CD4-positive, alpha-beta T cell (primary cell): Measurements from ENCODE around the gene PXDN. TPM values are rescaled to one million over a fixed set of nuclear protein-coding genes. Genes with fewer than 3 reads are reported as not detected.

ENCODE experiments used
- ATAC-seq: fragments of 200-7000 bp; cut with Tn5 transposase; one replicate; pipeline ENCODE4 v1.10.0; 2022; ENCODE audit warnings: mild to moderate bottlenecking; ENCODE audit not compliant: poor library complexity
- CTCF ChIA-PET: fragments of 350-600 bp; sonication (Branson Sonifier 250); formaldehyde crosslinking; loops from one replicate; lab custom pipeline; 2021; ENCODE audit warnings: antibody characterized with exemption, inconsistent platforms; lab: Charles Lee
- POLR2A ChIA-PET: fragments of 350-600 bp; sonication (Branson Sonifier 250); formaldehyde crosslinking; loops from one replicate; lab custom pipeline; 2021; ENCODE audit warnings: antibody characterized with exemption, inconsistent platforms; lab: Charles Lee
- DNase-seq, 14 experiments: peaks; one replicate each; pipeline ENCODE4 v3.0.0-alpha.2; 2013 to 2020; ENCODE audit warnings: mixed read lengths in 2 of 14
- H3K27ac ChIP-seq, 2 donors: one replicate each; pipeline versions ENCODE4 v1.5.1 to v1.7.0; 2013; ENCODE audit warnings: low read length in 2 of 2, low read depth in 1 of 2, mild to moderate bottlenecking in 1 of 2
- H3K27me3 ChIP-seq, 2 experiments: 1 replicate in 1 of 2; 2 replicates in 1 of 2; pipeline versions ENCODE4 v1.6.1 to v1.7.0; 2013; ENCODE audit warnings: low read length in 2 of 2, control low read depth in 1 of 2, mild to moderate bottlenecking in 1 of 2, moderate library complexity in 1 of 2; ENCODE audit not compliant: insufficient read depth in 2 of 2, control insufficient read depth in 1 of 2
- H3K36me3 ChIP-seq: one replicate; pipeline ENCODE4 v1.6.1; 2013; ENCODE audit warnings: low read length, control low read depth; ENCODE audit not compliant: insufficient read depth
- H3K4me1 ChIP-seq: one replicate; pipeline ENCODE4 v1.6.1; 2013; ENCODE audit warnings: low read length, control low read depth; ENCODE audit not compliant: insufficient read depth
- H3K4me3 ChIP-seq: one replicate; pipeline ENCODE4 v1.5.1; 2013; ENCODE audit warnings: mild to moderate bottlenecking, low read length, moderate library complexity
- H3K9me3 ChIP-seq, 2 experiments: 1 replicate in 1 of 2; 2 replicates in 1 of 2; pipeline versions ENCODE4 v1.6.1 to v1.7.0; 2013; ENCODE audit warnings: low read length in 2 of 2, mild to moderate bottlenecking in 2 of 2, control low read depth in 1 of 2, moderate library complexity in 1 of 2; ENCODE audit not compliant: control insufficient read depth in 1 of 2, insufficient read depth in 1 of 2
- H3K27ac Mint-ChIP-seq: one replicate; pipeline ENCODE4 v1.8.0; 2020; ENCODE audit warnings: mixed read lengths
- H3K27me3 Mint-ChIP-seq: one replicate; pipeline ENCODE4 v1.8.0; 2021; ENCODE audit warnings: mixed read lengths
- H3K36me3 Mint-ChIP-seq: one replicate; pipeline ENCODE4 v1.8.0; 2021; ENCODE audit warnings: low read depth, mixed read lengths
- H3K4me1 Mint-ChIP-seq: one replicate; pipeline ENCODE4 v1.8.0; 2021; ENCODE audit warnings: low read depth, mixed read lengths
- H3K4me3 Mint-ChIP-seq: one replicate; pipeline ENCODE4 v1.8.0; 2020; ENCODE audit warnings: mild to moderate bottlenecking, mixed read lengths
- H3K9me3 Mint-ChIP-seq: one replicate; pipeline ENCODE4 v1.8.0; 2020; ENCODE audit warnings: mixed read lengths
- CTCF ChIP-seq: fragments of 200-600 bp; IDR thresholded peaks from one replicate; pipeline ENCODE4 v1.8.0; 2022; ENCODE audit warnings: antibody characterized with exemption, mild to moderate bottlenecking
- intact Hi-C, 2 experiments: fragments of 100-400 bp; cut with DNase I in 1 of 2; cut with micrococcal nuclease in 1 of 2; formaldehyde crosslinking; loops; one replicate each; pipeline versions ENCODE4 v1.15.1 to v1.9.0; 2023 to 2025; cut with DNase I, micrococcal nuclease
- total RNA-seq, 174 experiments: library from RNA in 2 of 174; stranded (reverse) in 2 of 174; gene quantifications; one replicate each; pipeline ENCODE4 v1.2.3 and lab custom pipeline; 2021 to 2026

The PXDN gene
- total RNA-seq, 2 experiments from 2014 or later = 0.47 to 0.84 TPM

- peaks cover 62% of the 10 kb centered on the region for H3K27me3 Mint-ChIP-seq
- ChIA-PET POLR2A (no interaction called here), CTCF (no interaction called here)
- no peak overlapping the region for H3K4me3 Mint-ChIP-seq
- H3K27me3 ChIP-seq = peaks cover 4 to 19% of the 10 kb centered on the region in 2 experiments
- H3K27ac ChIP-seq = no peak overlapping the region
- H3K4me1 Mint-ChIP-seq = no peaks in the 10 kb centered on the region
- intact Hi-C loops = no loop called here
- H3K4me3 ChIP-seq = no peak overlapping the region
- no peak for TF ChIP-seq CTCF
- ATAC-seq (no peak), DNase-seq (no peak)
- H3K27ac Mint-ChIP-seq = no peak overlapping the region
- H3K36me3 ChIP-seq = no peaks in the 10 kb centered on the region
- H3K9me3 Mint-ChIP-seq = no peaks in the 10 kb centered on the region
- H3K4me1 ChIP-seq = peaks cover 4% of the 10 kb centered on the region
- H3K36me3 Mint-ChIP-seq = no peaks in the 10 kb centered on the region
- H3K9me3 ChIP-seq = peaks cover 0 to 18% of the 10 kb centered on the region in 2 experiments
These were observed 217 bp downstream of the PXDN start for GRCh38 chr2:1744151-1744445.

- H3K36me3 ChIP-seq = no peaks in the 10 kb centered on the region
- intact Hi-C loops = no loop called here
- no peak overlapping the region for H3K27ac ChIP-seq
- H3K36me3 Mint-ChIP-seq = no peaks in the 10 kb centered on the region
- H3K4me3 ChIP-seq = no peak overlapping the region
- H3K9me3 Mint-ChIP-seq = no peaks in the 10 kb centered on the region
- ATAC-seq = no peak
- ChIA-PET POLR2A (no interaction called here), CTCF (no interaction called here)
- H3K4me3 Mint-ChIP-seq = no peak overlapping the region
- peaks cover 57% of the 10 kb centered on the region for H3K27me3 Mint-ChIP-seq
- H3K4me1 ChIP-seq = peaks cover 4% of the 10 kb centered on the region
- peaks cover 4 to 19% of the 10 kb centered on the region in 2 experiments for H3K27me3 ChIP-seq
- H3K9me3 ChIP-seq = peaks cover 0 to 18% of the 10 kb centered on the region in 2 experiments
- no peaks in the 10 kb centered on the region for H3K4me1 Mint-ChIP-seq
- no peak for DNase-seq
- TF ChIP-seq CTCF = no peak
- H3K27ac Mint-ChIP-seq = no peak overlapping the region
These were observed 742 bp downstream of the PXDN start for GRCh38 chr2:1743396-1744150.

- intact Hi-C loops = no loop called here
- no peak for TF ChIP-seq CTCF
- peak in 3 of 14 experiments; percentile 15 to 34 (median 29) for DNase-seq
- H3K27ac Mint-ChIP-seq = no peak overlapping the region
- peaks cover 54% of the 10 kb centered on the region for H3K27me3 Mint-ChIP-seq
- Histone ChIP-seq H3K27ac (no peak overlapping the region), H3K4me1 (peaks cover 4% of the 10 kb centered on the region), H3K27me3 (peaks cover 4 to 17% of the 10 kb centered on the region in 2 experiments), H3K9me3 (peaks cover 0 to 18% of the 10 kb centered on the region in 2 experiments), H3K4me3 (no peak overlapping the region), H3K36me3 (no peaks in the 10 kb centered on the region)
- H3K4me1 Mint-ChIP-seq = no peaks in the 10 kb centered on the region
- ChIA-PET POLR2A (no interaction called here), CTCF (no interaction called here)
- ATAC-seq = peak; percentile 34
- H3K4me3 Mint-ChIP-seq = peak overlapping the region; percentile 67
- no peaks in the 10 kb centered on the region for H3K36me3 Mint-ChIP-seq
- H3K9me3 Mint-ChIP-seq = no peaks in the 10 kb centered on the region
These were observed 1.5 kb downstream of the PXDN start for GRCh38 chr2:1742681-1743395.
